Neural progenitor cell (in vitro differentiated cells): ENCODE results near the gene PSMC3. TPM values are rescaled to one million over a fixed set of nuclear protein-coding genes. Genes with fewer than 3 reads are reported as not detected.

Source experiments
- DNase-seq: peaks from one replicate; pipeline ENCODE4 v3.0.0-alpha.2; 2016; ENCODE audit warnings: low spot score
- H2AFZ ChIP-seq: fragments of 200-600 bp; sonication (generic); replicated peaks from 2 replicates; pipeline ENCODE4 v1.6.1; 2016; ENCODE audit warnings: antibody characterized with exemption
- H3F3A ChIP-seq: fragments of 200-600 bp; sonication (generic); 2 replicates; pipeline ENCODE4 v1.6.1; 2016; ENCODE audit warnings: antibody characterized with exemption, low read depth
- H3K27ac ChIP-seq: fragments of 200-600 bp; sonication (generic); 2 replicates; pipeline ENCODE4 v1.5.1; 2016; ENCODE audit warnings: mild to moderate bottlenecking
- H3K27me3 ChIP-seq: fragments of 200-600 bp; sonication (generic); 2 replicates; pipeline ENCODE4 v1.6.1; 2016; ENCODE audit warnings: mild to moderate bottlenecking, moderate library complexity
- H3K36me3 ChIP-seq: fragments of 200-600 bp; sonication (generic); 2 replicates; pipeline ENCODE4 v1.5.1; 2016
- H3K4me1 ChIP-seq: fragments of 200-600 bp; sonication (generic); 2 replicates; pipeline ENCODE4 v1.6.1; 2016; ENCODE audit warnings: mixed run types
- H3K4me2 ChIP-seq: fragments of 200-600 bp; sonication (generic); 2 replicates; pipeline ENCODE4 v1.6.1; 2016
- H3K4me3 ChIP-seq: fragments of 200-600 bp; sonication (generic); 2 replicates; pipeline ENCODE4 v1.5.1; 2016
- H3K79me2 ChIP-seq: fragments of 200-600 bp; sonication (generic); 2 replicates; pipeline ENCODE4 v1.6.1; 2016; ENCODE audit warnings: low read depth
- H3K9ac ChIP-seq: fragments of 200-600 bp; sonication (generic); 2 replicates; pipeline ENCODE4 v1.6.1; 2016
- H3K9me3 ChIP-seq: fragments of 200-600 bp; sonication (generic); 2 replicates; pipeline ENCODE4 v1.5.1; 2016; ENCODE audit warnings: low read depth
- H4K20me1 ChIP-seq: fragments of 200-600 bp; sonication (generic); 2 replicates; pipeline ENCODE4 v1.6.1; 2016; ENCODE audit warnings: low read depth
- H3K27ac Mint-ChIP-seq: 3 replicates; pipeline ENCODE4 v1.8.0; 2021; ENCODE audit warnings: mixed read lengths
- H3K27me3 Mint-ChIP-seq: 2 replicates; pipeline ENCODE4 v1.8.0; 2022; ENCODE audit warnings: low read depth, mild to moderate bottlenecking, inconsistent platforms, moderate library complexity, mixed read lengths; ENCODE audit not compliant: insufficient read depth
- H3K36me3 Mint-ChIP-seq: 3 replicates; pipeline ENCODE4 v1.8.0; 2021; ENCODE audit warnings: mixed read lengths
- H3K4me1 Mint-ChIP-seq: 3 replicates; pipeline ENCODE4 v1.8.0; 2021; ENCODE audit warnings: mixed read lengths
- H3K4me3 Mint-ChIP-seq: 3 replicates; pipeline ENCODE4 v1.8.0; 2021; ENCODE audit warnings: mild to moderate bottlenecking, moderate library complexity, mixed read lengths
- H3K9me3 Mint-ChIP-seq: 3 replicates; pipeline ENCODE4 v1.8.0; 2020; ENCODE audit warnings: mixed read lengths
- CTCF ChIP-seq: fragments of 200-600 bp; sonication (generic); IDR thresholded peaks from 2 replicates; pipeline ENCODE4 v1.5.1; 2017; ENCODE audit warnings: antibody characterized with exemption, mild to moderate bottlenecking
- EZH2 ChIP-seq: fragments of 200-600 bp; sonication (generic); IDR thresholded peaks from 2 replicates; pipeline ENCODE4 v1.6.1; 2017; ENCODE audit warnings: antibody characterized with exemption, mild to moderate bottlenecking, moderate library complexity
- EZH2phosphoT487 ChIP-seq: fragments of 200-600 bp; sonication (generic); IDR thresholded peaks from 2 replicates; pipeline ENCODE4 v1.6.1; 2017; ENCODE audit warnings: antibody characterized with exemption
- total RNA-seq: library from RNA; depleted of rRNA; stranded (reverse); fragments of >200 nt; gene quantifications from 2 replicates; pipeline ENCODE4 v1.2.3, GENCODE V29; 2015; ENCODE audit warnings: low replicate concordance

PSMC3 gene
- 126 and 175 TPM in 2 replicates for total RNA-seq

GRCh38 chr11:47426062-47426956 is at the start of gene PSMC3:
TSS of gene PSMC3 (minus strand) at chr11:47426439. CDS start at chr11:47426279, 160 bp downstream.
- Mint-ChIP-seq H3K4me3 (peak within 1 kb of the TSS; percentile 100), H3K9me3 (no peaks in the 10 kb centered on the region), H3K27ac (peak within 1 kb of the TSS; percentile 100), H3K36me3 (peaks cover 17% of the 10 kb centered on the region), H3K27me3 (peaks cover 4% of the 10 kb centered on the region), H3K4me1 (peaks cover 20% of the 10 kb centered on the region)
- peak within 1 kb of the TSS; percentile 98 for H3K4me2 ChIP-seq
- H3F3A ChIP-seq: peaks cover 8% of the 10 kb centered on the region
- peak within 1 kb of the TSS; percentile 71 for H3K4me3 ChIP-seq
- no peaks in the 10 kb centered on the region for H3K9me3 ChIP-seq
- H3K4me1 ChIP-seq: peaks cover 5% of the 10 kb centered on the region
- peak; percentile 99 for DNase-seq
- no peaks in the 10 kb centered on the region for H3K27me3 ChIP-seq
- H2AFZ ChIP-seq: peak within 1 kb of the TSS; percentile 99
- peak within 1 kb of the TSS; percentile 95 for H3K27ac ChIP-seq
- no peaks in the 10 kb centered on the region for H3K36me3 ChIP-seq
- TF ChIP-seq EZH2 (no peak), CTCF (no peak), EZH2phosphoT487 (no peak)
- peaks cover 20% of the 10 kb centered on the region for H3K79me2 ChIP-seq
- H3K9ac ChIP-seq: peak within 1 kb of the TSS; percentile 96
- no peaks in the 10 kb centered on the region for H4K20me1 ChIP-seq

- no peak overlapping the region for H3K27ac ChIP-seq
- Mint-ChIP-seq H3K4me1 (peaks cover 36% of the 10 kb centered on the region), H3K27me3 (no peaks in the 10 kb centered on the region), H3K4me3 (no peak overlapping the region), H3K36me3 (peaks cover 51% of the 10 kb centered on the region), H3K27ac (no peak overlapping the region), H3K9me3 (no peaks in the 10 kb centered on the region)
- peaks cover 44% of the 10 kb centered on the region for H3K4me1 ChIP-seq
- H3K9ac ChIP-seq: no peak overlapping the region
- H3K9me3 ChIP-seq: no peaks in the 10 kb centered on the region
- peaks cover 39% of the 10 kb centered on the region for H3K79me2 ChIP-seq
- TF ChIP-seq EZH2phosphoT487: no peak
- no peak for TF ChIP-seq EZH2
- TF ChIP-seq CTCF: no peak
- H3K4me2 ChIP-seq: no peak overlapping the region
- peaks cover 55% of the 10 kb centered on the region for H3F3A ChIP-seq
- H3K4me3 ChIP-seq: no peak overlapping the region
- H3K36me3 ChIP-seq: peaks cover 18% of the 10 kb centered on the region
- no peaks in the 10 kb centered on the region for H3K27me3 ChIP-seq
- DNase-seq: no peak
- H4K20me1 ChIP-seq: peaks cover 42% of the 10 kb centered on the region
- no peak overlapping the region for H2AFZ ChIP-seq
Observed at GRCh38 chr11:47470671-47471070, 44.4 kb upstream of the PSMC3 start.

- DNase-seq: no peak
- Histone ChIP-seq H3K27me3 (no peaks in the 10 kb centered on the region), H3K4me1 (peaks cover 55% of the 10 kb centered on the region), H3F3A (peaks cover 62% of the 10 kb centered on the region), H3K4me3 (no peak overlapping the region), H3K9me3 (no peaks in the 10 kb centered on the region), H3K79me2 (peaks cover 39% of the 10 kb centered on the region), H3K9ac (no peak overlapping the region), H3K4me2 (no peak overlapping the region), H3K36me3 (peaks cover 18% of the 10 kb centered on the region), H4K20me1 (peaks cover 42% of the 10 kb centered on the region), H2AFZ (no peak overlapping the region), H3K27ac (peak overlapping the region; percentile 74)
- peak overlapping the region; percentile 50 for H3K27ac Mint-ChIP-seq
- H3K27me3 Mint-ChIP-seq: no peaks in the 10 kb centered on the region
- peaks cover 49% of the 10 kb centered on the region for H3K36me3 Mint-ChIP-seq
- no peaks in the 10 kb centered on the region for H3K9me3 Mint-ChIP-seq
- H3K4me1 Mint-ChIP-seq: peaks cover 44% of the 10 kb centered on the region
- TF ChIP-seq EZH2 (no peak), EZH2phosphoT487 (no peak), CTCF (no peak)
- H3K4me3 Mint-ChIP-seq: no peak overlapping the region
Observed at GRCh38 chr11:47469361-47470179, 43.3 kb upstream of the PSMC3 start.
